HepG2 (cell line): ENCODE data around the gene CHKB. TPM values are rescaled to one million over a fixed set of nuclear protein-coding genes. Genes with fewer than 3 reads are reported as not detected.

Experiments used
- CHCHD3 ChIP-seq: sonication (generic); formaldehyde crosslinking; IDR thresholded peaks from 2 replicates; pipeline ENCODE4 v1.8.0; 2022; ENCODE audit warnings: mild to moderate bottlenecking, missing genetic modification reagents, moderate library complexity
- CREM ChIP-seq, 2 experiments: sonication (generic) in 1 of 2; formaldehyde crosslinking in 1 of 2; IDR thresholded peaks; 2 replicates each; pipeline versions ENCODE4 v1.4.0 to v1.6.1; 2016 to 2020; ENCODE audit warnings: antibody characterized with exemption in 1 of 2, mild to moderate bottlenecking in 1 of 2, missing genetic modification reagents in 1 of 2
- GABPA ChIP-seq, 2 experiments: IDR thresholded peaks; 2 replicates each; pipeline ENCODE4 v1.6.1; 2011 to 2016; ENCODE audit warnings: low read depth in 2 of 2, low read length in 1 of 2, missing biosample characterization in 1 of 2, missing genetic modification characterization in 1 of 2
- HDAC1 ChIP-seq: sonication (generic); formaldehyde crosslinking; IDR thresholded peaks from 2 replicates; pipeline ENCODE4 v1.5.1; 2020; ENCODE audit warnings: mild to moderate bottlenecking, missing genetic modification reagents
- IKZF1 ChIP-seq: fragments of 450-650 bp; IDR thresholded peaks from 2 replicates; pipeline ENCODE4 v1.7.1; 2016
- IRF2 ChIP-seq: IDR thresholded peaks from 2 replicates; pipeline ENCODE4 v1.6.1; 2018; ENCODE audit warnings: missing genetic modification reagents, missing compliant biosample characterization
- KAT7 ChIP-seq: IDR thresholded peaks from 2 replicates; pipeline ENCODE4 v1.6.1; 2018; ENCODE audit warnings: borderline replicate concordance, missing compliant biosample characterization
- MTA1 ChIP-seq: sonication (generic); formaldehyde crosslinking; IDR thresholded peaks from 2 replicates; pipeline ENCODE4 v1.4.0; 2020; ENCODE audit warnings: missing genetic modification reagents, mild to moderate bottlenecking, borderline replicate concordance
- MXD4 ChIP-seq: IDR thresholded peaks from 2 replicates; pipeline ENCODE4 v1.6.1; 2016; ENCODE audit warnings: mild to moderate bottlenecking, missing biosample characterization, missing genetic modification reagents
- NCOR1 ChIP-seq: fragments of 200-600 bp; sonication (generic); IDR thresholded peaks from 2 replicates; pipeline ENCODE4 v1.7.0; 2017; ENCODE audit warnings: antibody characterized with exemption, low read length, borderline replicate concordance
- NFE2 ChIP-seq: sonication (generic); formaldehyde crosslinking; IDR thresholded peaks from 2 replicates; pipeline ENCODE4 v1.4.0; 2020; ENCODE audit warnings: missing genetic modification reagents
- POLR2AphosphoS5 ChIP-seq: IDR thresholded peaks from 2 replicates; pipeline ENCODE4 v1.6.1; 2012; ENCODE audit warnings: low read depth, low read length
- SP1 ChIP-seq, 2 experiments: fragments of 450-650 bp in 1 of 2; sonication (generic) in 1 of 2; formaldehyde crosslinking in 1 of 2; IDR thresholded peaks; 2 replicates each; pipeline versions ENCODE4 v1.4.0 to v1.6.1; 2016 to 2020; ENCODE audit warnings: missing genetic modification reagents in 1 of 2
- SUZ12 ChIP-seq: fragments of 150-350 bp; IDR thresholded peaks from 2 replicates; pipeline ENCODE4 v1.6.1; 2014; ENCODE audit warnings: low read depth, low read length
- ZFP36 ChIP-seq: fragments of 150-350 bp; IDR thresholded peaks from 2 replicates; pipeline ENCODE4 v1.6.1; 2018; ENCODE audit warnings: borderline replicate concordance, low read length, low read depth; ENCODE audit not compliant: partially characterized antibody
- ZKSCAN5 ChIP-seq: sonication (generic); formaldehyde crosslinking; IDR thresholded peaks from 2 replicates; pipeline ENCODE4 v1.5.1; 2020; ENCODE audit warnings: mild to moderate bottlenecking, missing genetic modification reagents
- ZNF121 ChIP-seq: sonication (generic); formaldehyde crosslinking; IDR thresholded peaks from 2 replicates; pipeline ENCODE4 v1.5.0; 2020; ENCODE audit warnings: mild to moderate bottlenecking, missing genetic modification reagents
- ZNF619 ChIP-seq: sonication (generic); formaldehyde crosslinking; IDR thresholded peaks from 2 replicates; pipeline ENCODE4 v1.4.0; 2020; ENCODE audit warnings: mild to moderate bottlenecking, missing genetic modification reagents
- polyA plus RNA-seq, 8 experiments: library from polyadenylated mRNA; depleted of rRNA in 3 of 8; stranded (reverse) in 7 of 8; unstranded in 1 of 8; fragments of >200 nt; fragmentation: Illumina TruSeq in 4 of 8; extraction: Trizol in 4 of 8; gene quantifications; 2 replicates each; pipeline versions ENCODE4 v1.2.1 to v1.2.3, GENCODE V29; 2011 to 2016; ENCODE audit warnings: low read depth in 4 of 8, missing spikeins in 1 of 8, mixed read lengths in 1 of 8; ENCODE audit not compliant: insufficient read depth in 1 of 8
- total RNA-seq, 5 experiments: library from RNA; depleted of rRNA; stranded (reverse); fragments of >200 nt; fragmentation: Illumina TruSeq; extraction: Trizol; gene quantifications; 2 replicates each; pipeline ENCODE4 v1.2.3, GENCODE V29; 2016; ENCODE audit warnings: low read depth in 1 of 5
- TF ChIP-seq, protein P1 (sequence below): sonication (generic); formaldehyde crosslinking; IDR thresholded peaks from 2 replicates; pipeline ENCODE4 v1.4.0; 2020; ENCODE audit warnings: missing genetic modification reagents
- TF ChIP-seq, protein P2 (sequence below): IDR thresholded peaks from 2 replicates; pipeline ENCODE4 v1.6.1; 2016
- TF ChIP-seq, protein P3 (sequence below): sonication (generic); formaldehyde crosslinking; IDR thresholded peaks from 2 replicates; pipeline ENCODE4 v1.4.0; 2020; ENCODE audit warnings: missing genetic modification reagents
- TF ChIP-seq, protein P4 (sequence below): sonication (generic); formaldehyde crosslinking; IDR thresholded peaks from 2 replicates; pipeline ENCODE4 v1.4.0; 2020; ENCODE audit warnings: missing genetic modification reagents

Gene CHKB
- total and polyA plus RNA-seq, 2 of the 13 experiments (the other 11 are each of a cell fraction or from before 2014, with no cell fraction given), result 24.5 to 42.7 TPM

DNA sequence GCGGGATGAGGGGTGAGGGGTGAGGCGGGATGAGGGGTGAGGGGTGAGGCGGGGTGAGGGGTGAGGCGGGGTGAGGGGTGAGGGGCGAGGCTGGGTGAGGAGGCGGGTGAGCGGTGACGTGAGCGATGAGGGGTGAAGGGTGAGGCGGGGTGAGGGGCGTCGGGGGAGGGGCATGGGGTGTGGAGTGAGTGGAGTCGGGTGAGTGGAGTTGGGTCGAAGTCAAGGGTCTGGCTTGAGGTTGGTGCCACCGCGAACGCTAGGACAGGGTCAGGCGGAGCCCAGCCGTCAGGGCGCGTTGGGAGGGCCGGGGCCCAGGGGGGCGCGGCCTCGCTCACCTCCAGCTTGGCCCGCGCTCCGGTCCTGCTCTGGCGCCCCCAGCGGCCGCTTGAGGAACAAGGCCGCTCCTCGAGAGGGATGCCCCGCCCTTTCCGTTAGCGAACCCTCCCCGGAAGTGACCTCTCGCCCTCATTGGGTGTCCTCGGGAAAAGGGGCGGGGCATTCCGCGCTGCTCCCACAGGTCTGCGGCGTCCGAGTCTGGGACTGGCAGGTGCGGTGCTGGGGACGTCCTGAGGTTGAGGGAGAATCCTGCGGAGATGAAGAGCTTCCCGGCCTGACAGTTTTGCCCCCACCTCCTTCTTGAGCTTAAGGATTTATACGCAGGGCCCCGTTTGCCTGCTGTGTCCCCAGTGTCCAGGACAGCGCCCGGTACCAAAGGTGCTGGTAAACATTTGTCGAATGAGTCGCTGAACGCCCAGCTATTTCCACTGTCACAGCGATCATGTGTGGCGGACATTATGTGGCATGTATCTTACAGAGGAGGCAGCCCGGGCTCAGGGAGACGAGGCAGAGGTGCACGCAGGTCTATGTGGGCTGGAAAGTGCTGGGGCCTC lies 19.9 kb downstream of the CHKB start, which contains the start of gene SYCE3 (continued):
- TF ChIP-seq ZNF121 (CRISPR knock-in tag) (no peak), SP1 (IDR thresholded peaks at IDR 0.05) (no peak), SP1 (CRISPR knock-in tag; IDR thresholded peaks at IDR 0.05) (peak; percentile 95), HDAC1 (CRISPR knock-in tag) (peak; percentile 39; the same call in 1 of the 2 replicates), MXD4 (CRISPR knock-in tag) (peak; percentile 51; the same call in 1 of the 2 replicates), CREM (IDR thresholded peaks at IDR 0.05) (no peak; the same call in 1 of the 2 replicates), CREM (CRISPR knock-in tag; IDR thresholded peaks at IDR 0.05) (no peak), KAT7 (CRISPR knock-in tag) (no peak), ZNF619 (CRISPR knock-in tag) (0 out of 2 replicates have a peak, but pooled peaks have one; percentile 78), MTA1 (CRISPR knock-in tag) (peak; percentile 78; the same call in 1 of the 2 replicates), ZFP36 (no peak), NFE2 (no peak), NCOR1 (no peak; the same call in 1 of the 2 replicates), GABPA (IDR thresholded peaks at IDR 0.05; ENCODE audit: low read depth, low read length) (peak; percentile 74), GABPA (CRISPR knock-in tag; IDR thresholded peaks at IDR 0.05; ENCODE audit: low read depth) (peak; percentile 91), IKZF1 (no peak), POLR2AphosphoS5 (peak; percentile 75), IRF2 (CRISPR knock-in tag) (peak; percentile 51; the same call in 1 of the 2 replicates), CHCHD3 (CRISPR knock-in tag) (no peak), ZKSCAN5 (CRISPR knock-in tag) (0 out of 2 replicates have a peak, but pooled peaks have one; percentile 43), SUZ12 (no peak)
- TF ChIP-seq, protein P1, sequence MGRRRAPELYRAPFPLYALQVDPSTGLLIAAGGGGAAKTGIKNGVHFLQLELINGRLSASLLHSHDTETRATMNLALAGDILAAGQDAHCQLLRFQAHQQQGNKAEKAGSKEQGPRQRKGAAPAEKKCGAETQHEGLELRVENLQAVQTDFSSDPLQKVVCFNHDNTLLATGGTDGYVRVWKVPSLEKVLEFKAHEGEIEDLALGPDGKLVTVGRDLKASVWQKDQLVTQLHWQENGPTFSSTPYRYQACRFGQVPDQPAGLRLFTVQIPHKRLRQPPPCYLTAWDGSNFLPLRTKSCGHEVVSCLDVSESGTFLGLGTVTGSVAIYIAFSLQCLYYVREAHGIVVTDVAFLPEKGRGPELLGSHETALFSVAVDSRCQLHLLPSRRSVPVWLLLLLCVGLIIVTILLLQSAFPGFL (CRISPR knock-in tag), result no peak
- TF ChIP-seq, protein P2, sequence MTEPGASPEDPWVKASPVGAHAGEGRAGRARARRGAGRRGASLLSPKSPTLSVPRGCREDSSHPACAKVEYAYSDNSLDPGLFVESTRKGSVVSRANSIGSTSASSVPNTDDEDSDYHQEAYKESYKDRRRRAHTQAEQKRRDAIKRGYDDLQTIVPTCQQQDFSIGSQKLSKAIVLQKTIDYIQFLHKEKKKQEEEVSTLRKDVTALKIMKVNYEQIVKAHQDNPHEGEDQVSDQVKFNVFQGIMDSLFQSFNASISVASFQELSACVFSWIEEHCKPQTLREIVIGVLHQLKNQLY, result no peak
- TF ChIP-seq, protein P3, sequence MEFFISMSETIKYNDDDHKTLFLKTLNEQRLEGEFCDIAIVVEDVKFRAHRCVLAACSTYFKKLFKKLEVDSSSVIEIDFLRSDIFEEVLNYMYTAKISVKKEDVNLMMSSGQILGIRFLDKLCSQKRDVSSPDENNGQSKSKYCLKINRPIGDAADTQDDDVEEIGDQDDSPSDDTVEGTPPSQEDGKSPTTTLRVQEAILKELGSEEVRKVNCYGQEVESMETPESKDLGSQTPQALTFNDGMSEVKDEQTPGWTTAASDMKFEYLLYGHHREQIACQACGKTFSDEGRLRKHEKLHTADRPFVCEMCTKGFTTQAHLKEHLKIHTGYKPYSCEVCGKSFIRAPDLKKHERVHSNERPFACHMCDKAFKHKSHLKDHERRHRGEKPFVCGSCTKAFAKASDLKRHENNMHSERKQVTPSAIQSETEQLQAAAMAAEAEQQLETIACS (CRISPR knock-in tag), result no peak
- TF ChIP-seq, protein P4, sequence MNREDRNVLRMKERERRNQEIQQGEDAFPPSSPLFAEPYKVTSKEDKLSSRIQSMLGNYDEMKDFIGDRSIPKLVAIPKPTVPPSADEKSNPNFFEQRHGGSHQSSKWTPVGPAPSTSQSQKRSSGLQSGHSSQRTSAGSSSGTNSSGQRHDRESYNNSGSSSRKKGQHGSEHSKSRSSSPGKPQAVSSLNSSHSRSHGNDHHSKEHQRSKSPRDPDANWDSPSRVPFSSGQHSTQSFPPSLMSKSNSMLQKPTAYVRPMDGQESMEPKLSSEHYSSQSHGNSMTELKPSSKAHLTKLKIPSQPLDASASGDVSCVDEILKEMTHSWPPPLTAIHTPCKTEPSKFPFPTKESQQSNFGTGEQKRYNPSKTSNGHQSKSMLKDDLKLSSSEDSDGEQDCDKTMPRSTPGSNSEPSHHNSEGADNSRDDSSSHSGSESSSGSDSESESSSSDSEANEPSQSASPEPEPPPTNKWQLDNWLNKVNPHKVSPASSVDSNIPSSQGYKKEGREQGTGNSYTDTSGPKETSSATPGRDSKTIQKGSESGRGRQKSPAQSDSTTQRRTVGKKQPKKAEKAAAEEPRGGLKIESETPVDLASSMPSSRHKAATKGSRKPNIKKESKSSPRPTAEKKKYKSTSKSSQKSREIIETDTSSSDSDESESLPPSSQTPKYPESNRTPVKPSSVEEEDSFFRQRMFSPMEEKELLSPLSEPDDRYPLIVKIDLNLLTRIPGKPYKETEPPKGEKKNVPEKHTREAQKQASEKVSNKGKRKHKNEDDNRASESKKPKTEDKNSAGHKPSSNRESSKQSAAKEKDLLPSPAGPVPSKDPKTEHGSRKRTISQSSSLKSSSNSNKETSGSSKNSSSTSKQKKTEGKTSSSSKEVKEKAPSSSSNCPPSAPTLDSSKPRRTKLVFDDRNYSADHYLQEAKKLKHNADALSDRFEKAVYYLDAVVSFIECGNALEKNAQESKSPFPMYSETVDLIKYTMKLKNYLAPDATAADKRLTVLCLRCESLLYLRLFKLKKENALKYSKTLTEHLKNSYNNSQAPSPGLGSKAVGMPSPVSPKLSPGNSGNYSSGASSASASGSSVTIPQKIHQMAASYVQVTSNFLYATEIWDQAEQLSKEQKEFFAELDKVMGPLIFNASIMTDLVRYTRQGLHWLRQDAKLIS (CRISPR knock-in tag), result no peak
